Measurements from ENCODE around the gene NGEF.

NGEF gene

GRCh38 chr2:232879618-232880494 is 133.2 kb downstream of the NGEF start:
- DNase-seq: no peak

GRCh38 chr2:232878855-232879617 is 134.0 kb downstream of the NGEF start:
- no peak for DNase-seq

- DNase-seq: no peak
Measured at GRCh38 chr2:232877940-232878511, 135.0 kb downstream of the NGEF start.

- DNase-seq: no peak
Measured at GRCh38 chr2:232876978-232877441, 136.0 kb downstream of the NGEF start.

- DNase-seq: no peak
Measured at GRCh38 chr2:232876161-232876977, 136.7 kb downstream of the NGEF start.

GRCh38 chr2:232875256-232876121 is 137.6 kb downstream of the NGEF start:
- DNase-seq: no peak

GRCh38 chr2:232874677-232875223 is 138.3 kb downstream of the NGEF start:
- DNase-seq: no peak

GRCh38 chr2:232873909-232874641 is 139.0 kb downstream of the NGEF start:
- no peak for DNase-seq

GRCh38 chr2:232873292-232873908 is 139.7 kb downstream of the NGEF start:
- no peak for DNase-seq

GRCh38 chr2:232872826-232873225 is 140.2 kb downstream of the NGEF start:
- DNase-seq: no peak

GRCh38 chr2:232871835-232872736 is 141.0 kb downstream of the NGEF start:
- no peak for DNase-seq

- DNase-seq: no peak
Measured at GRCh38 chr2:232871418-232871834, 141.6 kb downstream of the NGEF start.

- no peak for DNase-seq
Measured at GRCh38 chr2:232870766-232871371, 142.2 kb downstream of the NGEF start.

GRCh38 chr2:232870018-232870765 is 142.9 kb downstream of the NGEF start, which contains the start of gene SNORC:
TSS of gene SNORC (plus strand) at chr2:232870264. CDS start at chr2:232870342, 78 bp downstream.
- no peak for DNase-seq

GRCh38 chr2:232869138-232870017 is 143.7 kb downstream of the NGEF start:
- no peak for DNase-seq

GRCh38 chr2:232866104-232866503 is 147.0 kb downstream of the NGEF start:
- DNase-seq: no peak

GRCh38 chr2:232865165-232865564 is 147.9 kb downstream of the NGEF start:
- no peak for DNase-seq
